BE2C (cell line): ENCODE results near the gene KCNT1.

Experiments
- DNase-seq: peaks from one replicate; pipeline ENCODE4 v3.0.0-alpha.2; 2020
- H3K27me3 ChIP-seq: fragments of 250-450 bp; sonication (Bioruptor Pico); 2 replicates; pipeline ENCODE4 v1.5.1; 2020; ENCODE audit warnings: mild to moderate bottlenecking
- H3K36me3 ChIP-seq: fragments of 250-450 bp; sonication (Bioruptor Pico); 2 replicates; pipeline ENCODE4 v1.5.1; 2020; ENCODE audit warnings: mild to moderate bottlenecking
- H3K4me1 ChIP-seq: fragments of 250-450 bp; sonication (Bioruptor Pico); 2 replicates; pipeline ENCODE4 v1.5.1; 2020
- H3K4me3 ChIP-seq: 2 replicates; pipeline ENCODE4 v1.5.1; 2011; ENCODE audit warnings: low read depth, low read length
- H3K9me3 ChIP-seq: fragments of 250-450 bp; sonication (Bioruptor Pico); 2 replicates; pipeline ENCODE4 v1.5.1; 2020
- CTCF ChIP-seq: IDR thresholded peaks from 2 replicates; pipeline ENCODE4 v1.5.1; 2012; ENCODE audit warnings: mild to moderate bottlenecking, low read depth, low read length

KCNT1 gene

GRCh38 chr9:135792268-135793128, 90.5 kb downstream of the KCNT1 start:
- Histone ChIP-seq H3K4me3 (no peak overlapping the region), H3K36me3 (peaks cover 10% of the 10 kb centered on the region), H3K4me1 (no peaks in the 10 kb centered on the region; the same call in none of the 2 replicates), H3K27me3 (no peaks in the 10 kb centered on the region), H3K9me3 (no peaks in the 10 kb centered on the region)
- no peak for DNase-seq
- no peak for TF ChIP-seq CTCF

- DNase-seq, result no peak
- Histone ChIP-seq H3K27me3 (no peaks in the 10 kb centered on the region), H3K4me1 (peaks cover 6% of the 10 kb centered on the region), H3K9me3 (no peaks in the 10 kb centered on the region), H3K36me3 (peaks cover under 1% of the 10 kb centered on the region; the same call in 1 of the 2 replicates), H3K4me3 (no peak overlapping the region)
- no peak for TF ChIP-seq CTCF
Measured at GRCh38 chr9:135793221-135794056, 91.5 kb downstream of the KCNT1 start.

GRCh38 chr9:135794057-135794335, 92.0 kb downstream of the KCNT1 start:
- no peak for TF ChIP-seq CTCF
- no peaks in the 10 kb centered on the region for H3K27me3 ChIP-seq
- no peak for DNase-seq

GRCh38 chr9:135794361-135794885, 92.4 kb downstream of the KCNT1 start:
- H3K4me3 ChIP-seq, result no peak overlapping the region
- TF ChIP-seq CTCF, result no peak
- DNase-seq, result no peak
- H3K27me3 ChIP-seq, result no peaks in the 10 kb centered on the region
- H3K36me3 ChIP-seq, result no peaks in the 10 kb centered on the region
- no peaks in the 10 kb centered on the region for H3K9me3 ChIP-seq
- H3K4me1 ChIP-seq, result peaks cover 6% of the 10 kb centered on the region

More at GRCh38 chr9:135794057-135794335, 92.0 kb downstream of the KCNT1 start:
- no peaks in the 10 kb centered on the region for H3K9me3 ChIP-seq
- peaks cover 6% of the 10 kb centered on the region for H3K4me1 ChIP-seq
- no peaks in the 10 kb centered on the region for H3K36me3 ChIP-seq
- no peak overlapping the region for H3K4me3 ChIP-seq

GRCh38 chr9:135795391-135795790, 93.4 kb downstream of the KCNT1 start:
- Histone ChIP-seq H3K36me3 (no peaks in the 10 kb centered on the region), H3K27me3 (no peaks in the 10 kb centered on the region), H3K9me3 (no peaks in the 10 kb centered on the region), H3K4me1 (peaks cover 6% of the 10 kb centered on the region), H3K4me3 (no peak overlapping the region)
- DNase-seq, result no peak
- no peak for TF ChIP-seq CTCF
